Measurements from ENCODE around the gene CIAO2B.

CIAO2B gene

GRCh38 chr16:66888647-66889615 lies 45.3 kb downstream of the CIAO2B start:
- DNase-seq (ENCODE audit: low read depth in 2 of 3, low spot score in 2 of 3), result no peak

- no peak for DNase-seq (ENCODE audit: low read depth in 2 of 3, low spot score in 2 of 3)
Measured at GRCh38 chr16:66886914-66887313, 47.3 kb downstream of the CIAO2B start.

DNA sequence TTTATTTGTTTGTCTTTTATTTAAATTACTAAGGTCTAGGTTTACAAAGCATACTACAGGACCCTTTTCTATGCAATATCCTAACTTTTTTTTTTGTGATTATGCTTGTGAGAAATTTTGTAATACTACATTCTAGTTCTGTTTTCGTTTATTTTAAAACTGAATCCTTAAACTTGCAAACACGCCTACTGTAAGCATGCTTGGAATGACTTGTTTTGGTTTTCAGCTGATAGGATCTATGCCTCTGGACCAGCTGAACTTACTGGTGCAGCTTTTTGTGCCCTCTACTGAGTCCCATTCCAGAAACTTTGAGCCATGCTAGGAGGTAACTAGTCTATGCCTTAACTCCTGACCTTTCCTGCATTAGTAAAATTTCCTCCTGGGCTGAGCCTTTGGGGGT lies 47.9 kb downstream of the CIAO2B start:
- no peak for DNase-seq (ENCODE audit: low read depth in 2 of 3, low spot score in 2 of 3)

- DNase-seq (ENCODE audit: low read depth in 2 of 3, low spot score in 2 of 3), result no peak
Measured at GRCh38 chr16:66885491-66885890, 48.7 kb downstream of the CIAO2B start.

GRCh38 chr16:66882702-66883101 lies 51.5 kb downstream of the CIAO2B start:
- no peak for DNase-seq (ENCODE audit: low read depth in 2 of 3, low spot score in 2 of 3)

Measured in activated CD8-positive, alpha-beta memory T cell treated with anti-CD3 and anti-CD28 coated beads for 48 hours (primary cell).